EL (cell line): ENCODE measurements around the gene DOC2A.
A peak's percentile ranks its signal among the peaks of the same experiment; 100 is the strongest.

ENCODE experiments used
- DNase-seq: peaks from one replicate; pipeline ENCODE4 v3.0.0-alpha.2; 2016

The DOC2A gene

GRCh38 chr16:29987371-29988085, 23.3 kb downstream of the DOC2A start:
- DNase-seq = no peak

- DNase-seq = no peak
Measured at GRCh38 chr16:29986931-29987330, 23.9 kb downstream of the DOC2A start.

GRCh38 chr16:29986231-29986630, 24.6 kb downstream of the DOC2A start:
- DNase-seq = no peak

GRCh38 chr16:29985271-29985811, 25.5 kb downstream of the DOC2A start:
- DNase-seq = no peak

- DNase-seq = no peak
Measured at GRCh38 chr16:29984764-29985147, 26.1 kb downstream of the DOC2A start.

- no peak for DNase-seq
Measured at GRCh38 chr16:29984137-29984763, 26.6 kb downstream of the DOC2A start.

GRCh38 chr16:29983420-29984136, 27.2 kb downstream of the DOC2A start:
- DNase-seq = no peak

GRCh38 chr16:29982560-29983419, 28.0 kb downstream of the DOC2A start:
- DNase-seq = no peak

- DNase-seq = no peak
Measured at GRCh38 chr16:29978564-29979270, 32.1 kb downstream of the DOC2A start.

GRCh38 chr16:29978081-29978480, 32.7 kb downstream of the DOC2A start:
- no peak for DNase-seq

GRCh38 chr16:29977063-29977825, 33.6 kb downstream of the DOC2A start:
- no peak for DNase-seq

- DNase-seq = no peak
Measured at GRCh38 chr16:29975811-29976511, 34.9 kb downstream of the DOC2A start.

GRCh38 chr16:29975134-29975538, 35.7 kb downstream of the DOC2A start:
- no peak for DNase-seq

- DNase-seq = peak; percentile 18
Measured at GRCh38 chr16:29974291-29975133, 36.3 kb downstream of the DOC2A start.

GRCh38 chr16:29973384-29974246, 37.2 kb downstream of the DOC2A start, which contains the start of gene TAOK2:
TSS of gene TAOK2 (plus strand) at chr16:29973868. CDS start at chr16:29977773, 3,905 bp downstream.
- DNase-seq = peak; percentile 99

GRCh38 chr16:29972992-29973383, 37.8 kb downstream of the DOC2A start:
- DNase-seq = no peak

- DNase-seq = no peak
Measured at GRCh38 chr16:29972500-29972899, 38.3 kb downstream of the DOC2A start.

- DNase-seq = no peak
Measured at GRCh38 chr16:29971304-29971703, 39.5 kb downstream of the DOC2A start.

GRCh38 chr16:29968205-29968604, 42.6 kb downstream of the DOC2A start:
- no peak for DNase-seq
